H9 (cell line): ENCODE data around the gene TTC19. TPM values are rescaled to one million over a fixed set of nuclear protein-coding genes. Genes with fewer than 3 reads are reported as not detected.

ENCODE experiments used
- DNase-seq: peaks from one replicate; pipeline ENCODE4 v3.0.0-alpha.2; 2017
- H2AFZ ChIP-seq: one replicate; pipeline ENCODE4 v1.6.1; 2013; ENCODE audit warnings: mild to moderate bottlenecking, low read length, control low read depth, moderate library complexity
- H2AK5ac ChIP-seq: 2 replicates; pipeline ENCODE4 v1.6.1; 2013; ENCODE audit warnings: low read length, control low read depth, mixed read lengths; ENCODE audit not compliant: insufficient read length
- H2BK120ac ChIP-seq: one replicate; pipeline ENCODE4 v1.6.1; 2013; ENCODE audit warnings: low read depth, mild to moderate bottlenecking, low read length, control low read depth, inconsistent platforms; ENCODE audit not compliant: poor library complexity, severe bottlenecking
- H2BK12ac ChIP-seq: 2 replicates; pipeline ENCODE4 v1.6.1; 2013; ENCODE audit warnings: low read length, control low read depth, mixed read lengths, low read depth; ENCODE audit not compliant: insufficient read length
- H2BK15ac ChIP-seq: 2 replicates; pipeline ENCODE4 v1.6.1; 2013; ENCODE audit warnings: low read depth, low read length, control low read depth
- H2BK20ac ChIP-seq: one replicate; pipeline ENCODE4 v1.6.1; 2013; ENCODE audit warnings: low read depth, mild to moderate bottlenecking, low read length, control low read depth, inconsistent platforms; ENCODE audit not compliant: poor library complexity, severe bottlenecking
- H2BK5ac ChIP-seq: 2 replicates; pipeline ENCODE4 v1.6.1; 2013; ENCODE audit warnings: low read length, control low read depth, mixed read lengths; ENCODE audit not compliant: insufficient read length
- H3K14ac ChIP-seq: 2 replicates; pipeline ENCODE4 v1.6.1; 2013; ENCODE audit warnings: low read length, control low read depth; ENCODE audit not compliant: insufficient read depth
- H3K18ac ChIP-seq: 2 replicates; pipeline ENCODE4 v1.6.1; 2013; ENCODE audit warnings: low read depth, mild to moderate bottlenecking, mixed read lengths, low read length, control low read depth; ENCODE audit not compliant: insufficient read length
- H3K23ac ChIP-seq: 2 replicates; pipeline ENCODE4 v1.6.1; 2013; ENCODE audit warnings: low read length, control low read depth, mixed read lengths, low read depth; ENCODE audit not compliant: insufficient read length
- H3K23me2 ChIP-seq: 2 replicates; pipeline ENCODE4 v1.6.1; 2013; ENCODE audit warnings: low read depth, mild to moderate bottlenecking, mixed read lengths, low read length, control low read depth; ENCODE audit not compliant: insufficient read length, poor library complexity, severe bottlenecking
- H3K27ac ChIP-seq: 2 replicates; pipeline ENCODE4 v1.5.1; 2013; ENCODE audit warnings: low read length, control low read depth, mixed read lengths, low read depth; ENCODE audit not compliant: insufficient read length
- H3K27me3 ChIP-seq: 2 replicates; pipeline ENCODE4 v1.6.1; 2013; ENCODE audit warnings: low read length, control low read depth, inconsistent platforms; ENCODE audit not compliant: insufficient read depth
- H3K4ac ChIP-seq: 2 replicates; pipeline ENCODE4 v1.6.1; 2013; ENCODE audit warnings: low read depth, mild to moderate bottlenecking, control low read depth, inconsistent platforms, low read length, moderate library complexity
- H3K4me1 ChIP-seq: 2 replicates; pipeline ENCODE4 v1.6.1; 2013; ENCODE audit warnings: low read length, control low read depth, inconsistent platforms; ENCODE audit not compliant: insufficient read depth
- H3K4me2 ChIP-seq: 2 replicates; pipeline ENCODE4 v1.6.1; 2013; ENCODE audit warnings: low read length, control low read depth, mixed read lengths; ENCODE audit not compliant: insufficient read length, insufficient read depth
- H3K56ac ChIP-seq: 2 replicates; pipeline ENCODE4 v1.6.1; 2013; ENCODE audit warnings: low read depth, mild to moderate bottlenecking, mixed read lengths, low read length, control low read depth; ENCODE audit not compliant: insufficient read length
- H3K79me1 ChIP-seq: 2 replicates; pipeline ENCODE4 v1.6.1; 2013; ENCODE audit warnings: low read depth, mild to moderate bottlenecking, moderate library complexity, low read length, control low read depth, inconsistent platforms; ENCODE audit not compliant: insufficient read depth, poor library complexity, severe bottlenecking
- H3K79me2 ChIP-seq: 2 replicates; pipeline ENCODE4 v1.6.1; 2013; ENCODE audit warnings: low read length, control low read depth, inconsistent platforms; ENCODE audit not compliant: insufficient read depth
- H3K9ac ChIP-seq: 2 replicates; pipeline ENCODE4 v1.6.1; 2013; ENCODE audit warnings: low read length, control low read depth, mixed read lengths; ENCODE audit not compliant: insufficient read length; ENCODE audit errors: extremely low read depth
- H3K9me3 ChIP-seq: one replicate; pipeline ENCODE4 v1.6.1; 2013; ENCODE audit warnings: low read depth, low read length, inconsistent platforms; ENCODE audit not compliant: control insufficient read depth
- H3T11ph ChIP-seq: one replicate; pipeline ENCODE4 v1.6.1; 2013; ENCODE audit warnings: mild to moderate bottlenecking, low read length, control low read depth, inconsistent platforms
- H4K20me1 ChIP-seq: one replicate; pipeline ENCODE4 v1.6.1; 2013; ENCODE audit not compliant: control insufficient read depth, insufficient read length, insufficient read depth
- H4K5ac ChIP-seq: 2 replicates; pipeline ENCODE4 v1.6.1; 2013; ENCODE audit warnings: low read depth, mild to moderate bottlenecking, mixed read lengths, low read length, control low read depth; ENCODE audit not compliant: insufficient read length
- H4K8ac ChIP-seq: replicated peaks from 2 replicates; pipeline ENCODE4 v1.6.1; 2013; ENCODE audit warnings: low read length, control low read depth, mixed read lengths, low read depth; ENCODE audit not compliant: insufficient read length
- H4K91ac ChIP-seq: 2 replicates; pipeline ENCODE4 v1.6.1; 2013; ENCODE audit warnings: low read depth, mild to moderate bottlenecking, moderate library complexity, mixed read lengths, low read length, control low read depth; ENCODE audit not compliant: insufficient read length
- H3K27ac Mint-ChIP-seq, 3 experiments: 2 replicates in 2 of 3; 3 replicates in 1 of 3; pipeline ENCODE4 v1.8.0; 2020 to 2021; ENCODE audit warnings: mixed read lengths in 3 of 3, mild to moderate bottlenecking in 1 of 3, moderate library complexity in 1 of 3
- H3K27me3 Mint-ChIP-seq: 2 replicates; pipeline ENCODE4 v1.8.0; 2021; ENCODE audit warnings: low read depth, mild to moderate bottlenecking, moderate library complexity, mixed read lengths
- H3K36me3 Mint-ChIP-seq, 3 experiments: 2 replicates in 2 of 3; 3 replicates in 1 of 3; pipeline ENCODE4 v1.8.0; 2020 to 2021; ENCODE audit warnings: low read depth in 3 of 3, mixed read lengths in 3 of 3; ENCODE audit not compliant: insufficient read depth in 1 of 3
- H3K4me1 Mint-ChIP-seq, 2 experiments: 2 replicates each; pipeline ENCODE4 v1.8.0; 2020; ENCODE audit warnings: mixed read lengths in 2 of 2
- H3K4me3 Mint-ChIP-seq, 2 experiments: 2 replicates in 1 of 2; 3 replicates in 1 of 2; pipeline ENCODE4 v1.8.0; 2020 to 2021; ENCODE audit warnings: mild to moderate bottlenecking in 2 of 2, mixed read lengths in 2 of 2, moderate library complexity in 1 of 2
- H3K9me3 Mint-ChIP-seq, 2 experiments: 2 replicates in 1 of 2; 3 replicates in 1 of 2; pipeline ENCODE4 v1.8.0; 2020; ENCODE audit warnings: mild to moderate bottlenecking in 2 of 2, mixed read lengths in 2 of 2, moderate library complexity in 1 of 2
- CTCF ChIP-seq: fragments of 200-600 bp; sonication (generic); conservative IDR thresholded peaks from 3 replicates; pipeline ENCODE4 v1.8.0; 2021; ENCODE audit warnings: antibody characterized with exemption, mild to moderate bottlenecking
- WGBS: extraction: QIAGEN DNeasy Blood & Tissue Kit; methylation state at CpG from one replicate; pipeline ENCODE4 v1.1.7; 2013; ENCODE audit warnings: missing lambda C conversion rate, low lambda C conversion rate, mixed read lengths; ENCODE audit not compliant: insufficient read length; ENCODE audit errors: extremely low coverage; 5-methylcytosine and 5-hydroxymethylcytosine counted together
- total RNA-seq: library from RNA; stranded (reverse); gene quantifications from 2 replicates; pipeline ENCODE4 v1.2.1, GENCODE V29; 2021

Gene TTC19
- total RNA-seq, 1 experiment from 2014 or later: 64.3 TPM

DNA sequence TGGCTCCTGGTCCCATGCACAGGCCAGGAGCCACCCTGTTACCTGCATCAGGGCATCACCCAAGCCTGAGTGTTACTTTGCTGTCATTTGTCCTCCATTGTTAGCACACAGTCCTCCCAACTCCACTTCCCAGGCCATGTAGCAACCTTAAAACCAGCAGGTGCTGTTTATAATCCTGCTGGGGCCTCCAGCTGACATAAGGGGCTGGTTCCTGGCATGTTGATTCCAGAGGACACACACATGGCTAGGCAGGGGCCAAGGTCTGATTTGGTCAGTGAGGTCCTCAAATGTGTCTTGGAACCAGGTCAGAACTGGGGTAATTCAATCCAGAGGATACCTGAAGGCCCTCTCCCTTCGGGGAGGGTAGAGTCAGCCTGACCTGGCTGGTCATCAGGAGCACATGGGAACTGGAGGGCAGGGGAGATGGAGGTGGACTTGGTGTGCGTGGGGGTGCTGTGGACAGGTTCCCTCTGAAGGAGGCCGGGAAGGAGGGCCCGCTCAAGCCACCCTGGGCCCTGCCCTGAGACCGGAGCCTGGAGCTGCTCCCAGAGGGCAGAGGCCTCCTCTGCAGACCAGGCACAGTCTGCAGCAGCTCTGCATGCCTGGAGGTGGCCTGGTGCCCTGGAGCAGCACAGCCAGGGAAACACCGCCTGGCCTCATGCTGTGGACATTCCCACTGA is 48.1 kb upstream of the TTC19 start:
- Histone ChIP-seq H3T11ph (no peak overlapping the region), H2BK15ac (no peak overlapping the region), H3K18ac (no peak overlapping the region), H3K4me1 (peaks cover 4% of the 10 kb centered on the region; the same call in 1 of the 2 replicates), H3K79me2 (no peaks in the 10 kb centered on the region), H2AFZ (no peak overlapping the region), H2BK20ac (no peak overlapping the region), H3K9ac (no peak overlapping the region), H2AK5ac (no peak overlapping the region), H2BK5ac (no peak overlapping the region), H3K27ac (no peak overlapping the region), H3K56ac (no peak overlapping the region), H4K91ac (no peak overlapping the region), H4K8ac (no peak overlapping the region), H3K27me3 (no peaks in the 10 kb centered on the region; the same call in 1 of the 2 replicates), H3K23me2 (no peaks in the 10 kb centered on the region), H2BK12ac (no peak overlapping the region), H3K9me3 (no peaks in the 10 kb centered on the region), H3K14ac (no peak overlapping the region; the same call in 1 of the 2 replicates), H3K4me2 (no peak overlapping the region), H2BK120ac (no peak overlapping the region), H3K79me1 (no peaks in the 10 kb centered on the region), H4K5ac (no peak overlapping the region), H3K23ac (no peak overlapping the region), H3K4ac (no peak overlapping the region), H4K20me1 (no peaks in the 10 kb centered on the region)
- no peak for DNase-seq
- H3K36me3 Mint-ChIP-seq: peaks cover 0 to 4% (median 0%) of the 10 kb centered on the region in 3 experiments; a peak in 2 of 7 replicates
- peaks cover 8 to 11% of the 10 kb centered on the region in 2 experiments for H3K4me1 Mint-ChIP-seq
- WGBS: no CpG with 5 or more reads among the region's 6 CpGs
- H3K9me3 Mint-ChIP-seq: no peaks in the 10 kb centered on the region
- no peak for TF ChIP-seq CTCF
- peaks cover 10% of the 10 kb centered on the region for H3K27me3 Mint-ChIP-seq
- no peak overlapping the region for H3K4me3 Mint-ChIP-seq
- H3K27ac Mint-ChIP-seq: no peak overlapping the region
